Tibial nerve (tissue), 4 donors: ENCODE data around the gene ZER1. TPM values are rescaled to one million over a fixed set of nuclear protein-coding genes. Genes with fewer than 3 reads are reported as not detected.
"Not testable (repeated sequence)": the region's sequence is repeated elsewhere in the genome, so short reads cannot be mapped to it uniquely, and the experiment has no call there.

Experiments
- DNase-seq, 2 donors: peaks; one replicate each; pipeline ENCODE4 v3.0.0-alpha.2; 2019; ENCODE audit warnings: low spot score in 2 of 2
- H3K27ac ChIP-seq, 4 donors: fragments of 200-600 bp; sonication (generic) in 3 of 4; one replicate each; pipeline ENCODE4 v1.5.1; 2017 to 2019; ENCODE audit warnings: mild to moderate bottlenecking in 1 of 4
- H3K27me3 ChIP-seq, 2 donors: fragments of 200-600 bp; sonication (generic) in 1 of 2; one replicate each; pipeline versions ENCODE4 v1.5.1 to v1.6.0; 2017 to 2019
- H3K36me3 ChIP-seq, 3 donors: fragments of 200-600 bp; sonication (generic); one replicate each; pipeline ENCODE4 v1.5.1; 2018 to 2019
- H3K4me1 ChIP-seq, 4 donors: fragments of 200-600 bp; sonication (generic) in 3 of 4; one replicate each; pipeline ENCODE4 v1.5.1; 2017 to 2019
- H3K4me3 ChIP-seq, 4 donors: fragments of 200-600 bp; sonication (generic) in 3 of 4; one replicate each; pipeline ENCODE4 v1.5.1; 2017 to 2019; ENCODE audit warnings: mild to moderate bottlenecking in 1 of 4, moderate library complexity in 1 of 4
- H3K9me3 ChIP-seq, 4 donors: fragments of 200-600 bp; sonication (generic) in 3 of 4; one replicate each; pipeline ENCODE4 v1.5.1; 2017 to 2019
- EP300 ChIP-seq, 2 donors: sonication (generic); formaldehyde crosslinking; IDR thresholded peaks; one replicate each; pipeline ENCODE4 v1.6.1; 2017; ENCODE audit warnings: antibody characterized with exemption in 2 of 2, mild to moderate bottlenecking in 1 of 2
- POLR2A ChIP-seq, 2 donors: fragments of 450-650 bp; IDR thresholded peaks; one replicate each; pipeline ENCODE4 v1.6.1; 2017; ENCODE audit warnings: antibody characterized with exemption in 2 of 2, mild to moderate bottlenecking in 2 of 2, moderate library complexity in 2 of 2
- WGBS, 2 donors: methylation state at CpG; one replicate each; pipeline ENCODE4 v1.1.5; 2018; 5-methylcytosine and 5-hydroxymethylcytosine counted together
- total RNA-seq, 4 donors: library from RNA; depleted of rRNA; stranded (reverse); fragments of >200 nt; gene quantifications; one replicate each; pipeline ENCODE4 v1.1.0, GENCODE V29; 2016
- TF ChIP-seq, protein P1 (sequence below), 5 experiments: fragments of 200-600 bp in 3 of 5; fragments of 450-650 bp in 2 of 5; sonication (generic) in 3 of 5; IDR thresholded peaks; one replicate each; pipeline ENCODE4 v1.5.1; 2016 to 2019; ENCODE audit warnings: antibody characterized with exemption in 5 of 5, mild to moderate bottlenecking in 3 of 5, moderate library complexity in 2 of 5

Gene ZER1
- total RNA-seq, 4 donors from 2014 or later = 45.8 to 68.6 (median 61.3) TPM

DNA sequence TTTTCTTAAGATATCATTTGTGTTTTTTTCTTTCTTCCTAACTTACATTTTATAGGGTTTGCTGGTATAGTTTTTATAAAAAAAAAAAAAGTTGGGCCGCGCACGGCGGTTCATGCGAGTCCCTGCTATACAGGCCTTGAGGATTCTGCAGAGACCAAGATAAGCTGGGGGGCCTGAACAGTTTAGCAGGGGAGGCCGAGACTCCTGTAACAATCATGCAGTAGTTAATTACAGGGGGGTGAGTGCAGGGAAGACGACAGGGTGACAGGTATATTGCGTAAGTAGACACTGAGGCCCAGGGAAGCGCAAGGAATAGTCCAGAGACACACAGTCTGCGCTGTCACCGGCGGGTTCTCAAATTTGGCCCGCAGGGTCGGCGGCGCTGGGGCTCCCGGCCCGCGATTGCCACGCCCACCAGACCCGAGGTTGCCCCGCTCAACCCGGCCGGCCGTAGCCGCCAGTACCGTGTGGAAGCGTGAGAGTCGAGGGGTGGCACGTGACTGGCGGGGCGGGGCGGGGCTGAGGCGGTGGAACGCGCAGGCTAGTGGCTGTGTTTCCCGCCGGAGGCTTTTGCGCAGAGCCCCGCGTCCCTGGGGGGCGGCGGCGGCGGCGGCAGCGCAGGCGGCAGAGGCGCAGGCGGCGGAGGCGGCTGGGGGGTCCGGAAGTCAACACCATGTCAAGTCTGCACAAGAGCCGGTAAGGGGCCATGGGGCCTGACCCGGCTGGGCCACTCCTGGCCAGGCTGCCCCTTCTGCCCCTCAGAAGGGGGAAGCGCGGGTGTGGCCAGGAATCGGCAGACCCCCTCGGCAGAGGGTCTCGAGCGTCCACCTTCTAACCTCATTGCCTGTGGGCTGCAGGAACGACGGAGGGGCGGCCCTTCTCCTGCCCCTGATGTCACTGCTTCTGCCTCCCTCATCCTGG lies 15.2 kb upstream of the ZER1 start, which contains the start of gene TBC1D13:
TBC1D13 (plus strand) TSS at position 573 of the 921 bp plus-strand sequence; CDS start at position 674, 101 bp downstream.
- Histone ChIP-seq H3K27me3 (no peaks in the 10 kb centered on the region), H3K36me3 (peaks cover 0 to 25% (median 5%) of the 10 kb centered on the region in 3 donors), H3K4me1 (peaks cover 0 to 25% (median 11%) of the 10 kb centered on the region in 4 donors), H3K9me3 (no peaks in the 10 kb centered on the region), H3K27ac (peak within 1 kb of the TSS; percentile 42 to 93 (median 90)), H3K4me3 (peak within 1 kb of the TSS; percentile 87 to 95 (median 89))
- 12 to 13% methylated on average over 37 to 39 of the region's 64 CpGs for WGBS, 2 donors
- peak; percentile 37 to 81 for TF ChIP-seq EP300 (IDR thresholded peaks at IDR 0.05)
- TF ChIP-seq, protein P1, sequence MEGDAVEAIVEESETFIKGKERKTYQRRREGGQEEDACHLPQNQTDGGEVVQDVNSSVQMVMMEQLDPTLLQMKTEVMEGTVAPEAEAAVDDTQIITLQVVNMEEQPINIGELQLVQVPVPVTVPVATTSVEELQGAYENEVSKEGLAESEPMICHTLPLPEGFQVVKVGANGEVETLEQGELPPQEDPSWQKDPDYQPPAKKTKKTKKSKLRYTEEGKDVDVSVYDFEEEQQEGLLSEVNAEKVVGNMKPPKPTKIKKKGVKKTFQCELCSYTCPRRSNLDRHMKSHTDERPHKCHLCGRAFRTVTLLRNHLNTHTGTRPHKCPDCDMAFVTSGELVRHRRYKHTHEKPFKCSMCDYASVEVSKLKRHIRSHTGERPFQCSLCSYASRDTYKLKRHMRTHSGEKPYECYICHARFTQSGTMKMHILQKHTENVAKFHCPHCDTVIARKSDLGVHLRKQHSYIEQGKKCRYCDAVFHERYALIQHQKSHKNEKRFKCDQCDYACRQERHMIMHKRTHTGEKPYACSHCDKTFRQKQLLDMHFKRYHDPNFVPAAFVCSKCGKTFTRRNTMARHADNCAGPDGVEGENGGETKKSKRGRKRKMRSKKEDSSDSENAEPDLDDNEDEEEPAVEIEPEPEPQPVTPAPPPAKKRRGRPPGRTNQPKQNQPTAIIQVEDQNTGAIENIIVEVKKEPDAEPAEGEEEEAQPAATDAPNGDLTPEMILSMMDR (IDR thresholded peaks at IDR 0.05) = peak in 2 of 5 experiments; percentile 13 to 28
- TF ChIP-seq POLR2A (IDR thresholded peaks at IDR 0.05) = peak; percentile 38 to 63
- peak; percentile 84 to 85 for DNase-seq

DNA sequence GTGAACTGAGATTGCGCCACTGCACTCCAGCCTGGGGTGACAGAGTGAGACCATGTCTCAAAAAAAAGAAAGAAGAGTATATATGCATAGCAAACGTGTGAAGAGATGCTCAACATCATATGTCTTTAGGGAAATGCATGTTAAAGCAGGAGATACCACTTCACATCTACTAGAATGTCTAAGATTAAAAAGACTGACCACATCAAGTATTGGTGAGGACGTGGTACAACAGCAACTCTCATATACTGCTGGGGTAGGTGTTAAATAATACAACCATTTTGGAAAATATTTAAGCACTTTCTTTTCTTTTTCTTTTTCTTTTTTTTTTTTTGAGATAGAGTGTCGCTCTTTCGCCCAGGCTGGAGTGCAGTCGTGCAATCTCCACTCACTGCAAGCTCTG lies 13.7 kb upstream of the ZER1 start:
- no peak overlapping the region for H3K27ac ChIP-seq
- TF ChIP-seq, protein P1 (IDR thresholded peaks at IDR 0.05) = no peak
- TF ChIP-seq EP300 (IDR thresholded peaks at IDR 0.05) (no peak), POLR2A (IDR thresholded peaks at IDR 0.05) (no peak)
- H3K4me3 ChIP-seq = no peak overlapping the region
- peaks cover 0 to 10% (median under 1%) of the 10 kb centered on the region in 3 donors for H3K36me3 ChIP-seq
- H3K9me3 ChIP-seq = no peaks in the 10 kb centered on the region
- WGBS, 2 donors = 92 to 93% methylated on average over 6 of the region's 6 CpGs
- H3K4me1 ChIP-seq = peaks cover 0 to 25% (median 11%) of the 10 kb centered on the region in 4 donors
- DNase-seq = no peak
- H3K27me3 ChIP-seq = no peaks in the 10 kb centered on the region

DNA sequence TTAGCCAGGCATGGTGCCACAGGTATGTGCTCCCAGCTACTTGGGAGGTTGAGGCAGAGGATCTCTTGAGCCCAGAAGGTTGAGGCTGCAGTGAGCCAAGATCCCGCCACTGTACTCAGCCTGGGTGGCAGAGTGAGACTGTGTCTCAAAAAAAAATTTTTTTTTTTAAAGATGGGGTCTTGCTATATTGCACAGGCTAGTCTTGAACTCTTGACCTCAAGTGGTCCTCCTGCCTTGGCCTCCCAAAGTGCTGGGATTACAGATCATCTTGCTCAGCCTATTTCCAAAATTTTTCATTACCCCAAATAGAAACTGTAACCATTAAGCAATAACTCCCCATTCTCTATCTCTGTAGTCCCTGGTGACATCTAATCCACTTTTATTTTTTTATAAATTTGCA lies 10.9 kb upstream of the ZER1 start:
- H3K4me1 ChIP-seq = peaks cover 0 to 4% (median 1%) of the 10 kb centered on the region in 4 donors
- H3K36me3 ChIP-seq = no peaks in the 10 kb centered on the region
- TF ChIP-seq POLR2A (IDR thresholded peaks at IDR 0.05) (no peak), EP300 (IDR thresholded peaks at IDR 0.05) (no peak)
- TF ChIP-seq, protein P1 (IDR thresholded peaks at IDR 0.05) = no peak
- no peak overlapping the region for H3K4me3 ChIP-seq
- no peak for DNase-seq
- 94 to 100% methylated on average over 1 of the region's 1 CpG for WGBS, 2 donors
- H3K27ac ChIP-seq = no peak overlapping the region
- no peaks in the 10 kb centered on the region for H3K9me3 ChIP-seq
- H3K27me3 ChIP-seq = no peaks in the 10 kb centered on the region

DNA sequence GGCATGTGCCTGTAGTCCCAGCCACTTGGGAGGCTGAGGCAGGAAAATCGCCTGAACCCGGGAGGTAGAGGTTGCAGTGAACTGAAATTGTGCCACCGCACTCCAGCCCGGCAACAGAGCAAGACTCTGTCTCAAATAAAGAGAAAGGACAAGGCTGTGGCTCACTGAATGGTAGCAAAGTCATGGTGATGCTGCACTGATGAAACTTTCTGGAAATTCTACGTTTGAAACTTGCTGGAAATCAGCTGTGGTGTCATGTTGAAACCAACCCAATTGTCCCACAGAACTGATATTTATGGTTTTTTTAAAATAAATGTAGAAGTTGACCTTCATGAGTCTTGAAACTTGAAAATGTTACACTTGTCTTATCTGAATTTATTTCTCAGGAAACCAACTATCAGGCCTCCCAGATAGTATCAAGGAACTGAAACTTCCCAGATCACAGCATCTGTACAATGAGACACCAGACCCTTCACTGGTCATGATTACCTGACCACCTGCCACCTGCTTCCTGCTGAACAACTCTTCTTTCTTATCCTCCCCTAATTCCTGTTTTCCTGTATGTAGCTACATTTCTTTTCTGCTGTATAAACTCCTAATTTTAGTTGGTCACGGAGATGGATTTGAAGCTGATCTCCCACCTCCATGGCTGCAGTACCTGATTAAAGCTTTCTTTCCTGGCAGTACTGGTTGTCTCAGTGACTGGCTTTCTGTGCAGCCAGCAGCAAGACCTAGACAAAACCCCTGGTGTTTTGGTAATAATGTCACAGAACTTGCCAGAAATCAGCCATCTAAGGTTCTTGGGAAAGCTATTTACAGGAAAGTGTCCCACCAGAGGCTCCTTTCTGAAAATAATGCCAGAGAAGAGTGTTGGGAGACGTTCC lies 9.7 kb upstream of the ZER1 start:
- H3K27ac ChIP-seq = no peak overlapping the region
- no peak for DNase-seq
- H3K4me1 ChIP-seq = no peaks in the 10 kb centered on the region
- H3K36me3 ChIP-seq = no peaks in the 10 kb centered on the region
- no peaks in the 10 kb centered on the region for H3K9me3 ChIP-seq
- no peak overlapping the region for H3K4me3 ChIP-seq
- TF ChIP-seq POLR2A (IDR thresholded peaks at IDR 0.05) (no peak), EP300 (IDR thresholded peaks at IDR 0.05) (no peak)
- TF ChIP-seq, protein P1 (IDR thresholded peaks at IDR 0.05) = no peak
- WGBS, 2 donors = 77 to 79% methylated on average over 7 of the region's 7 CpGs
- no peaks in the 10 kb centered on the region for H3K27me3 ChIP-seq

DNA sequence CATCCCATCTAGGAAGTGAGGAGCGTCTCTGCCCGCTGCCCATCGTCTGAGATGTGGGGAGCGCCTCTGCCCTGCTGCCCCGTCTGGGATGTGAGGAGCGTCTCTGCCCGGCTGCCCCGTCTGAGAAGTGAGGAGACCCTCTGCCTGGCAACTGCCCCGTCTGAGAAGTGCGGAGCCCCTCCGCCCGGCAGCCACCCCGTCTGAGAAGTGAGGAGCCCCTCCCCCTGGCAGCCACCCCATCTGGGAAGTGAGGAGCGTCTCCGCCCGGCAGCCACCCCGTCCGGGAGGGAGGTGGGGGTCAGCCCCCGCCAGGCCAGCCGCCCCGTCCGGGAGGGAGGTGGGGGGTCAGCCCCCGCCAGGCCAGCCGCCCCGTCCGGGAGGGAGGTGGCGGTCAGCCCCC lies 8.4 kb upstream of the ZER1 start:
- H3K27ac ChIP-seq, H3K36me3 ChIP-seq, DNase-seq, H3K27me3 ChIP-seq, H3K4me3 ChIP-seq, H3K9me3 ChIP-seq, H3K4me1 ChIP-seq: not testable (repeated sequence)
- 89 to 90% methylated on average over 3 to 16 of the region's 27 CpGs for WGBS, 2 donors
